Measurements from ENCODE around the gene ZNFX1. TPM values are rescaled to one million over a fixed set of nuclear protein-coding genes. Genes with fewer than 3 reads are reported as not detected.

ZNFX1 gene
- total RNA-seq, 2 donors from 2014 or later, result 8.1 to 8.9 TPM

GRCh38 chr20:49323622-49324238, 45.9 kb upstream of the ZNFX1 start:
- DNase-seq, result peak; percentile 75
- Histone ChIP-seq H3K9ac (ENCODE audit: extremely low read depth, low read length, poor library complexity, severe bottlenecking) (no peak overlapping the region), H3K36me3 (ENCODE audit: control insufficient read depth, insufficient read depth, low read length) (no peaks in the 10 kb centered on the region), H3K4me3 (ENCODE audit: low read length) (no peak overlapping the region), H3K27me3 (ENCODE audit: control insufficient read depth, insufficient read depth, low read length, poor library complexity, severe bottlenecking) (peaks cover 14% of the 10 kb centered on the region), H3K9me3 (ENCODE audit: control insufficient read depth, low read length) (no peaks in the 10 kb centered on the region), H3K27ac (ENCODE audit: low read depth, low read length) (no peak overlapping the region), H3K4me1 (ENCODE audit: control insufficient read depth, insufficient read depth, low read length) (no peaks in the 10 kb centered on the region)
- Mint-ChIP-seq H3K36me3 (ENCODE audit: low read depth) (no peaks in the 10 kb centered on the region), H3K27ac (peak overlapping the region; percentile 53), H3K4me3 (no peak overlapping the region), H3K9me3 (no peaks in the 10 kb centered on the region), H3K4me1 (peaks cover 20% of the 10 kb centered on the region), H3K27me3 (ENCODE audit: insufficient read depth) (peaks cover 20% of the 10 kb centered on the region)
- TF ChIP-seq, protein P1, sequence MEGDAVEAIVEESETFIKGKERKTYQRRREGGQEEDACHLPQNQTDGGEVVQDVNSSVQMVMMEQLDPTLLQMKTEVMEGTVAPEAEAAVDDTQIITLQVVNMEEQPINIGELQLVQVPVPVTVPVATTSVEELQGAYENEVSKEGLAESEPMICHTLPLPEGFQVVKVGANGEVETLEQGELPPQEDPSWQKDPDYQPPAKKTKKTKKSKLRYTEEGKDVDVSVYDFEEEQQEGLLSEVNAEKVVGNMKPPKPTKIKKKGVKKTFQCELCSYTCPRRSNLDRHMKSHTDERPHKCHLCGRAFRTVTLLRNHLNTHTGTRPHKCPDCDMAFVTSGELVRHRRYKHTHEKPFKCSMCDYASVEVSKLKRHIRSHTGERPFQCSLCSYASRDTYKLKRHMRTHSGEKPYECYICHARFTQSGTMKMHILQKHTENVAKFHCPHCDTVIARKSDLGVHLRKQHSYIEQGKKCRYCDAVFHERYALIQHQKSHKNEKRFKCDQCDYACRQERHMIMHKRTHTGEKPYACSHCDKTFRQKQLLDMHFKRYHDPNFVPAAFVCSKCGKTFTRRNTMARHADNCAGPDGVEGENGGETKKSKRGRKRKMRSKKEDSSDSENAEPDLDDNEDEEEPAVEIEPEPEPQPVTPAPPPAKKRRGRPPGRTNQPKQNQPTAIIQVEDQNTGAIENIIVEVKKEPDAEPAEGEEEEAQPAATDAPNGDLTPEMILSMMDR (conservative IDR thresholded peaks at IDR 0.05), result peak; percentile 15
- 88 to 89% methylated on average over 8 to 9 of the region's 9 CpGs for WGBS, 2 experiments (ENCODE audit: insufficient coverage in 1 of 2, insufficient read length in 1 of 2)

DNA sequence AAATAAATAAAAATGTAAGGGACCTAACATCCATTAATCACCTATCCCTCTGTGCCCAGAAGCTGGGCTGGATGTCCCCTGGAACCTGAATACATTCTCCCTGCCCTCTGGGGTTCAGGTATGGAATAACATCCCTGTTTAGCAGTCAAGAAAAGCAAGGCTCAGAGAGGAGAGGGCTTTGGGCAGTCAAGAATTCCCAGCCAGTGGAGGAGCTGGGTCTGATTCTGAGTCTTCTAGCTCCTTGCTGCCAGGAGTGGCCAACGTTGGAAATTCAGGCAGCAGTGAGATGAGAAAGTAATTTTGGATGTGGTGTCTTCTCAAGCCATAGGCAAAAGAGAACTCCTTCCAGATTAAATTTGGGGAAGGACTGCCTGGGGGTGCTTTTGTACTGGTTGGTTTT, 42.6 kb upstream of the ZNFX1 start:
- peaks cover 24% of the 10 kb centered on the region for H3K4me1 Mint-ChIP-seq
- Histone ChIP-seq H3K9ac (ENCODE audit: extremely low read depth, low read length, poor library complexity, severe bottlenecking) (no peak overlapping the region), H3K36me3 (ENCODE audit: control insufficient read depth, insufficient read depth, low read length) (no peaks in the 10 kb centered on the region), H3K27me3 (ENCODE audit: control insufficient read depth, insufficient read depth, low read length, poor library complexity, severe bottlenecking) (peaks cover 43% of the 10 kb centered on the region), H3K4me1 (ENCODE audit: control insufficient read depth, insufficient read depth, low read length) (no peaks in the 10 kb centered on the region), H3K27ac (ENCODE audit: low read depth, low read length) (no peak overlapping the region), H3K9me3 (ENCODE audit: control insufficient read depth, low read length) (peaks cover 9% of the 10 kb centered on the region), H3K4me3 (ENCODE audit: low read length) (no peak overlapping the region)
- DNase-seq, result peak; percentile 91
- H3K27me3 Mint-ChIP-seq (ENCODE audit: insufficient read depth), result peaks cover 53% of the 10 kb centered on the region
- no peak overlapping the region for H3K4me3 Mint-ChIP-seq
- no peak overlapping the region for H3K27ac Mint-ChIP-seq
- H3K9me3 Mint-ChIP-seq, result no peaks in the 10 kb centered on the region
- H3K36me3 Mint-ChIP-seq (ENCODE audit: low read depth), result no peaks in the 10 kb centered on the region
- TF ChIP-seq, protein P1 (conservative IDR thresholded peaks at IDR 0.05), result peak; percentile 74
- WGBS, 2 experiments (ENCODE audit: insufficient coverage in 1 of 2, insufficient read length in 1 of 2), result 0% methylated on average over 1 of the region's 1 CpG

- no peak overlapping the region for H3K9ac ChIP-seq (ENCODE audit: extremely low read depth, low read length, poor library complexity, severe bottlenecking)
- H3K27me3 ChIP-seq (ENCODE audit: control insufficient read depth, insufficient read depth, low read length, poor library complexity, severe bottlenecking), result peaks cover 43% of the 10 kb centered on the region
- Mint-ChIP-seq H3K9me3 (no peaks in the 10 kb centered on the region), H3K4me1 (peaks cover 22% of the 10 kb centered on the region), H3K4me3 (peak overlapping the region; percentile 58), H3K36me3 (ENCODE audit: low read depth) (no peaks in the 10 kb centered on the region), H3K27me3 (ENCODE audit: insufficient read depth) (peaks cover 58% of the 10 kb centered on the region), H3K27ac (no peak overlapping the region)
- WGBS, 2 experiments (ENCODE audit: insufficient coverage in 1 of 2, insufficient read length in 1 of 2), result 29 to 35% methylated on average over 13 to 24 of the region's 25 CpGs
- H3K9me3 ChIP-seq (ENCODE audit: control insufficient read depth, low read length), result peaks cover 9% of the 10 kb centered on the region
- peak overlapping the region; percentile 79 for H3K4me3 ChIP-seq (ENCODE audit: low read length)
- TF ChIP-seq, protein P1 (conservative IDR thresholded peaks at IDR 0.05), result no peak
- no peaks in the 10 kb centered on the region for H3K4me1 ChIP-seq (ENCODE audit: control insufficient read depth, insufficient read depth, low read length)
- H3K36me3 ChIP-seq (ENCODE audit: control insufficient read depth, insufficient read depth, low read length), result no peaks in the 10 kb centered on the region
- H3K27ac ChIP-seq (ENCODE audit: low read depth, low read length), result no peak overlapping the region
- peak; percentile 75 for DNase-seq
Observed at GRCh38 chr20:49319208-49319809, 41.5 kb upstream of the ZNFX1 start.

Data from endodermal cell (in vitro differentiated cells).